Measurements from ENCODE around the gene HSPA8. TPM values are rescaled to one million over a fixed set of nuclear protein-coding genes. Genes with fewer than 3 reads are reported as not detected.

HSPA8 gene
- total RNA-seq, 2 experiments from 2014 or later: 1,029 to 1,909 TPM

- H3K9me3 ChIP-seq (ENCODE audit: low read length): no peaks in the 10 kb centered on the region
- peaks cover 43% of the 10 kb centered on the region for H3K4me1 ChIP-seq (ENCODE audit: insufficient read depth, low read length, poor library complexity, severe bottlenecking)
- TF ChIP-seq CTCF (conservative IDR thresholded peaks at IDR 0.05; ENCODE audit: low read length) (no peak), EZH2phosphoT487 (IDR thresholded peaks at IDR 0.05; ENCODE audit: borderline replicate concordance, low read depth, low read length) (no peak)
- H3K79me2 ChIP-seq (ENCODE audit: insufficient read depth, low read depth, low read length): peaks cover 61% of the 10 kb centered on the region
- H4K20me1 ChIP-seq (ENCODE audit: insufficient read depth, low read length): peaks cover 28% of the 10 kb centered on the region
- CTCF ChIA-PET (ENCODE audit: unreplicated experiment): interaction anchor here (1.6 kb wide), 1 partner anchor 10 kb away, joined by 5 read pairs; no protein-coding TSS in a partner anchor
- H2AFZ ChIP-seq (ENCODE audit: low read length): no peak overlapping the region; the same call in 1 of the 2 replicates
- intact Hi-C loops (cut with micrococcal nuclease; ENCODE audit: unreplicated experiment): loop anchor here (5.0 to 10.0 kb wide), 3 partner anchors 198 to 407 kb away; partner anchors contain the start of gene UBASH3B
- peak overlapping the region; percentile 83 for H3K4me2 ChIP-seq (ENCODE audit: low read length)
- H3K9me2 ChIP-seq (ENCODE audit: insufficient read depth, low read length): no peaks in the 10 kb centered on the region
- POLR2A ChIA-PET: interaction anchor here (0.6 to 1.9 kb wide), 6 partner anchors 10 to 456 kb away, joined by 3 to 7 read pairs (median 4); no protein-coding TSS in a partner anchor
- BruUV-seq (replicated peaks): no TSS peak
- H3K36me3 ChIP-seq (ENCODE audit: insufficient read depth, low read length): peaks cover 29% of the 10 kb centered on the region
- H3K4me3 ChIP-seq (ENCODE audit: low read depth, low read length, poor library complexity, severe bottlenecking): peak overlapping the region; percentile 96
- DNase-seq (ENCODE audit: low spot score): peak; percentile 24
- peak overlapping the region; percentile 92 for H3K27ac ChIP-seq (ENCODE audit: low read depth, low read length, poor library complexity, severe bottlenecking)
These were observed 2.1 kb upstream of the HSPA8 start for GRCh38 chr11:123063826-123064657.

GRCh38 chr11:123062892-123063825 is 1.2 kb upstream of the HSPA8 start:
- CTCF ChIA-PET (ENCODE audit: unreplicated experiment): interaction anchor here (1.6 kb wide), 1 partner anchor 9 kb away, joined by 5 read pairs; no protein-coding TSS in a partner anchor
- TF ChIP-seq CTCF (conservative IDR thresholded peaks at IDR 0.05; ENCODE audit: low read length): no peak
- TF ChIP-seq EZH2phosphoT487 (IDR thresholded peaks at IDR 0.05; ENCODE audit: borderline replicate concordance, low read depth, low read length): no peak
- peaks cover 70% of the 10 kb centered on the region for H3K79me2 ChIP-seq (ENCODE audit: insufficient read depth, low read depth, low read length)
- H3K4me3 ChIP-seq (ENCODE audit: low read depth, low read length, poor library complexity, severe bottlenecking): peak overlapping the region; percentile 96
- intact Hi-C loops (cut with micrococcal nuclease; ENCODE audit: unreplicated experiment): loop anchor here (5.0 to 10.0 kb wide), 3 partner anchors 199 to 406 kb away; partner anchors contain the start of gene UBASH3B
- peak overlapping the region; percentile 83 for H3K4me2 ChIP-seq (ENCODE audit: low read length)
- peak overlapping the region; percentile 92 for H3K27ac ChIP-seq (ENCODE audit: low read depth, low read length, poor library complexity, severe bottlenecking)
- DNase-seq (ENCODE audit: low spot score): peak; percentile 69
- H3K9me2 ChIP-seq (ENCODE audit: insufficient read depth, low read length): no peaks in the 10 kb centered on the region
- BruUV-seq (replicated peaks): TSS peak; percentile 85
- H3K9me3 ChIP-seq (ENCODE audit: low read length): no peaks in the 10 kb centered on the region
- H2AFZ ChIP-seq (ENCODE audit: low read length): no peak overlapping the region; the same call in 1 of the 2 replicates
- peaks cover 38% of the 10 kb centered on the region for H3K36me3 ChIP-seq (ENCODE audit: insufficient read depth, low read length)
- POLR2A ChIA-PET: interaction anchor here (0.5 to 1.9 kb wide), 8 partner anchors 9 to 457 kb away, joined by 3 to 7 read pairs (median 4); no protein-coding TSS in a partner anchor
- H4K20me1 ChIP-seq (ENCODE audit: insufficient read depth, low read length): peaks cover 37% of the 10 kb centered on the region
- H3K4me1 ChIP-seq (ENCODE audit: insufficient read depth, low read length, poor library complexity, severe bottlenecking): peaks cover 44% of the 10 kb centered on the region

Data from OCI-LY7 (cell line).